22Rv1 (cell line): ENCODE results near the gene CYP17A1.

Experiments
- CTCF ChIP-seq: fragments of 450-650 bp; IDR thresholded peaks from 2 replicates; pipeline ENCODE4 v1.5.1; 2017; ENCODE audit warnings: mild to moderate bottlenecking
- ZFX ChIP-seq: fragments of 450-650 bp; IDR thresholded peaks from 2 replicates; pipeline ENCODE4 v1.6.1; 2017; ENCODE audit warnings: antibody characterized with exemption, borderline replicate concordance

- TF ChIP-seq CTCF (no peak), ZFX (no peak)
These were observed 32.3 kb upstream of the CYP17A1 start, which contains the start of gene AS3MT for GRCh38 chr10:102869258-102870198.
